AML-193 (cell line): ENCODE data around the gene SLC9B2.

ENCODE experiments used
- DNase-seq, 2 experiments: peaks; one replicate each; lab custom pipeline; 2025; lab: John Stamatoyannopoulos, UW

The SLC9B2 gene, protein sequence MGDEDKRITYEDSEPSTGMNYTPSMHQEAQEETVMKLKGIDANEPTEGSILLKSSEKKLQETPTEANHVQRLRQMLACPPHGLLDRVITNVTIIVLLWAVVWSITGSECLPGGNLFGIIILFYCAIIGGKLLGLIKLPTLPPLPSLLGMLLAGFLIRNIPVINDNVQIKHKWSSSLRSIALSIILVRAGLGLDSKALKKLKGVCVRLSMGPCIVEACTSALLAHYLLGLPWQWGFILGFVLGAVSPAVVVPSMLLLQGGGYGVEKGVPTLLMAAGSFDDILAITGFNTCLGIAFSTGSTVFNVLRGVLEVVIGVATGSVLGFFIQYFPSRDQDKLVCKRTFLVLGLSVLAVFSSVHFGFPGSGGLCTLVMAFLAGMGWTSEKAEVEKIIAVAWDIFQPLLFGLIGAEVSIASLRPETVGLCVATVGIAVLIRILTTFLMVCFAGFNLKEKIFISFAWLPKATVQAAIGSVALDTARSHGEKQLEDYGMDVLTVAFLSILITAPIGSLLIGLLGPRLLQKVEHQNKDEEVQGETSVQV

DNA sequence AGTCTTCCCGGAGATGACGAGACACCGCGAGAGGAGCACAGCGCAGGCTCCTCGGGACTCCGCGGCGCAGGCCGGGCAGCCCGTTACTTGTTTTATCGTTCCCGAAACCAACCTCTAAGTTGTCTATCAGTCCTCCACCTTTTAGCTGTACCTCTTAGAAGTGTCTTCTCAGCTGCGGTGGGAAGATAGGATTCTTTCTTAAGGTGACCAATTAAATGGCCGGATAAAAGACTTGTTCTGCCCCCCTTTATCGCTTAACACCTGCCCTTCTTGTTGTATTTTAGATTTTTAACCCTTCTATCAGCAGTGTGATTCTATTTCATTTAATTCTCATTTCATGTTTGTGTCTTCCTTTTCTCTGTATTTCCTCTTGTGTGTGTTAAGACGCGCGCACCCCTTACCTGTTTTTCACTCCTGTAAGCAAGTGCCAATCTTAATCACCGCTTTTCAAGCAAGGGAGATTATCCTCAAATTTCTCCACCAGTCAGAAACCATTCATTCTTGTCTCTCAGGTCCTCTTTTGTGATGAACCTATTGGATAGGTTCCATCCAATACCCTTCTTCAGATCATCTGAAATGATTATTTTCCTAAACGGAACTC lies at the start of gene SLC9B2:
Gene SLC9B2 (minus strand): TSS at position 15 of the 601 bp plus-strand sequence. CDS start 9,211 bp downstream, outside the sequence.
- peak; percentile 39 to 48 for DNase-seq

DNA sequence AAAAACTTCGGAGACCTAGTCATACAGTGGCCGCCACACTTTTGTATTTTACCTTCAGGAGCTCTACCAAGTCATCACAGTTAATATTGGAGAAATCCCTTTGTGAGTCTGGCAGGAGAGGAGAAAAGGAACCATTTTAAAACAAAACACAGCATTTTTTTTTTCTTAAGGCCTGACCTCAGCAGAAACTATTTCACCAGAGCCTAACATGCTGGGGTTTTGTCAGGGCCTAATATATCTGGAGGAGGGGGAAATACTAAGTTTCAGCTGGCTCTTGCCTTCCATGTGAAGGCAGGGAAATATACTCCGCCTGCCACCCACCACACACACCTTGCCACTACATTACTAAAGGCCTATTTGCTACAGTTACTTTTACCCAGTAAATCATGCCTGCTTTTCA lies 49.6 kb upstream of the SLC9B2 start:
- no peak for DNase-seq

DNA sequence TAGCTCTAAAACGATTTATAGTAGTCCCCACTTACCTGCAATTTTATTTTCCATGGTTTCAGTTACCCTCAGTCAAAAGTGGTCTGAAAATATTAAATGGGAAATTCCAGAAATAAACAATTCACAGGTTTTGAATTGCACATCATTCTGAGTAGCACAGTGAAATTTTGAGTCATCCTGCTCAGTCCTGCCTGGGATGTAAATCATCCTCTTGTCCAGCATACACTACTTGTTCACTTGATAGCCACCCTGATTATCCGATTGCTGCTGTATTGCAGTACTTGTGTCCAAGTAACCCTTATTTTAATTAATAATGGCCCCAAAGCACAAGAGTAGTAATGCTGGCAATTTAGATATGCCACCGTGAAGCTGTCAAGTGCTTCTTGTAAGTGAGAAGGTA lies 46.6 kb upstream of the SLC9B2 start:
- DNase-seq: no peak

DNA sequence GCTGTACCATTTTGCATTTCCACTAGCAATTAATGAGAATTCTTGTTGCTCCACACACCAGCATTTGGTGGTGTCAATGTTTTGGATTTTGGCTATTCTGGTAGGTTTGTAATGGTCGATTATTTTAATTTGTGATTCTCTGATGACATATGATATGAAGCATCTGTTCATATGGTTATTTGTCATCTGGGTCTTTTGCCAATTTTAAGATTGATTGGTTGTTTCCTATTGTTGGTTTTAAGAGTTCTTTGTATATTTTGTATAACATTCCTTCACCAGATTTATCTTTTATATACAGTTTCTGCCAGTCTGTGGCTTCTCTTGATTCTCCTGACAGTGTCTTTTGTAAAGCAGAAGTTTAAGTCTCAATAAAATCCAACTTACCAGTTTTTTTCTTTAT lies 41.6 kb upstream of the SLC9B2 start:
- no peak for DNase-seq

DNA sequence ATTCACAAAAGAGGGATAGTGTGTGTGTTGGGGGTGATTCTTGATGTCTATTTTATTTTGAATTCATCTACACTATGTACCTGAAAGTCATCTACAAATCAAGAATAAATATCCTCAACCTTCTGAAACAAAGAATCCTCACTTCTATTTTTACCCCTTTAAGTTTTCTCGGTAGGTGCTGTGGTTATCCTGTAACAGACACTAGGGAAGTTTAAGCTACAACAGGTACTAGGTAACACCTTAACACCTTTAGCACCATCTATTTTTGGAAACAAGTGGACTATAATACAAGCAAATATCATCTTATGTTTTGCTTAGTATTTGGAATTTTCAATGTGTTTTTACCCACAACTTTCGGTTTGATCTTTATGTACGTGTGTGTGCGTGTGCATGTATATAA lies 35.0 kb upstream of the SLC9B2 start:
- no peak for DNase-seq

DNA sequence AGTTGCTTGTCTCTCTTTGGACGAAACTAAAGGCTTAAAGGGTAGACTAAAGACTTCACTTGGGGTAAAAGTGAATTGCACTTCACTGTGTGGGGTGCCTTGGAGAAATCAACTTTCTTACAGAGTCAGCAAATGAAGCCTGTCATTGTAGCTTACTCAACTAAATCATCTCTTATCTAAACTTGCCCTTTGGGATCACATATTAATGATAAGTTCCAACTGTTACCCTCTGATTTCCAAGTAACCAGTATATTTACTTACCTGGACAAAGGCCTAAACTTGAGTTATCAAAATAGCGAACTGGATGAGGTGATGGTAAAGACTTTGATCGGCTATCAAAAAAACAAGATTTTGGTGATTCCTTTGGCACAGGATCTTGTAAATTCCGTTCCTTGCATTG lies 32.0 kb upstream of the SLC9B2 start:
- no peak for DNase-seq

DNA sequence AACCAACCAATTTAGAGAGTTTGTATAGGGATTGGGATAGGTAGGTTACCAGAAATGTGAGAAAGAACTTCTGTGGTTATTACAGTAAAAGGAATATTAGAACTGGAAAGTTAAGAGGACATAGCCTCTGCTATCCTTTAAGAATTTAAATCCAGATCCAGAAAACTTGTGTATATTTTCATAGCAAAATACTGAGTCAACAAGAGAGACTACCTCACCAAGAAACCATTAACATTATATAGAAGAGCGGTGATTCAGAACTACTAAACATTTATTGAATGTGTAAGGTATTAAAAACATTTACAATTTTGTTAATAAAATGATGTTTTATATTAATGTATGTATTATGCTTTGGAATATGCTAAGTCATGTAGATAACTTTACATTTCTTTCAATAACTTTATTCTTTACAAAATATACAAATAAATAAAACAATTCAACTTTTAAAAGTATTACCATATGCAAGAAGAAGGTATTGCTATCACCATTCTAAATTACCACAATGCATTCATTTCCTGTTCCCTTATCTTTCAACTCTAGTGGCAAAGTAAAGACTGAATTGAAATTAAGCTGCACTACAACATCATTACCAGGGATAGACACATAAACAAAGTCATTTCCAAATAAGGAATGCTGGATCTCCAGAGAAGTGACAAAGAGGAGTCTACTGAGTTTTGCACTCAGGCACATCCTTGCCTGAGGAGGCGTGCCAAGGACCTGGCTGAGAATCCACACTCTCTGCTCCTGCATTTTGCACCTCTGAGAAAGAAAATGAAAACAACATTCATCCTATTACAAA lies 29.2 kb upstream of the SLC9B2 start:
- no peak for DNase-seq

DNA sequence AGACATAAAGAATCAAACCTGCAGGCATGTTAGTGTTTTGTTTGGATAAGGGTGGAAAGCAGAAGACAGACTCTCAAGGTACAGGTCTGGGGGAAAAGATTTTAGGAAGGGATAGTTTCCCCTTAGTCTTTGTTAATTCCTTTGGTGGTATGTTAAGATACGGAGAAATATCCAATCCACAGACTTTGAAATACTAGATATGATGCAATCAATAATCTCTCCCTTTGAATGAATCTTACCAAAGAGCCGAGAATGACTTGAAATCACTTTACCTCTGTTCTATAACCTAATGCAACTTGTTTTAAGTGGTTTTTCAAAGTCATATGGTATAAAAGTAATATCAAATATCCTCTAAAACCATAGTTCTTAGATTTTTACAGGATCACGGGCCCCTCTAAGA lies 28.3 kb upstream of the SLC9B2 start:
- no peak for DNase-seq

DNA sequence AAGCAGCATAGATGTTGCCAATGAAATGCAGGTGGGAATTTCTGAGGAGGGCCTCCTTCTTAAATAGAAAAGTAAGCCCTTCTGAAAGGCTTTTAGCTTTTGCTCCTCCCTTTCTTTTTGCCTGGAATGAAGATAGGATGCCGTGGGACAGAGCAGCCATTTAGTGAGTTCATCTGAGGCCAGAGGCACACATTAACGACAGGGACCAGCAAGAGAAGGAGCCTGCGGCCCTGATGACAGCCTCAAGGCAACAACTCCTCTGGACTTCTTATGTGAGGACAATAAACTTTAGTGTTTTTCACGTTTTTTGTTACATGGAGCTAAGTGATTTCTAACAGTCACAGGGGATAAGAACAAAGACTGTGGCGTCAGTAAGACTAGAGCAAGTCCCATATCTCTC lies 24.1 kb upstream of the SLC9B2 start:
- DNase-seq: no peak

DNA sequence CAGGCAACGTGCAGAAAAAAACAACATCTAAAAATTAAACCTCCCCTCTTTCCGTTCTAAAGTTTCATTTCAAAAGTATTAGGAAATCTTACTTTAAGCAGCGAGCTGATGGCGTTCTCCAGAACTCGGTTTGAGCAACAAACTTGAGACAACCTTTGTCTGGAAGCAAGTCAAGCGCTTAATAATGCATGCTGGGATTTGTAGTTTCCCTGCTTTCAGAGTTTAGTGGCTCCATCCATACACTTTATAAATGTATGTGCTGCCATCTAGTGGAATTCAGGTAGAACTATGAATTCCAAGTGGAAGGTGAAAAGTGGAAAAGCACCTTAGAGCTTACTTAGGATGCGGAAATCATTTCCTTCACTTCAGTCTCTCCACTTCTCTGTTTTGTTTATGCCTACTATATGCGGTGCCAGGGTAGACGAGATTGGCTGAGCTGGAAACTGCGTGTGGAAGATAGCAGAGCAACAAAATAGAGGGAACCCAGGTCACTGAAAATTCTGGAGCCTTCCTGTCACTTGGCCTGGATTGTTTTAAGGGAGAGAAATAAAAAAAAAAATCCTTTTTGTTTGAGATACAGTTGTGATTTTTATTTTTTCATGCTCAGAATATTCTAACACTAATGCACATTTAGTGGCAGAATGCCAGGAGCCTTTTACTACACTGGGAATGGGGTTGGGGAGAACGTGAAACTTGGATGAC lies 23.3 kb upstream of the SLC9B2 start, which contains the start of gene BDH2:
Gene BDH2 (minus strand): TSS at position 144 of the 702 bp plus-strand sequence. CDS start 3,580 bp downstream, outside the sequence.
- DNase-seq: peak; percentile 95 to 97

DNA sequence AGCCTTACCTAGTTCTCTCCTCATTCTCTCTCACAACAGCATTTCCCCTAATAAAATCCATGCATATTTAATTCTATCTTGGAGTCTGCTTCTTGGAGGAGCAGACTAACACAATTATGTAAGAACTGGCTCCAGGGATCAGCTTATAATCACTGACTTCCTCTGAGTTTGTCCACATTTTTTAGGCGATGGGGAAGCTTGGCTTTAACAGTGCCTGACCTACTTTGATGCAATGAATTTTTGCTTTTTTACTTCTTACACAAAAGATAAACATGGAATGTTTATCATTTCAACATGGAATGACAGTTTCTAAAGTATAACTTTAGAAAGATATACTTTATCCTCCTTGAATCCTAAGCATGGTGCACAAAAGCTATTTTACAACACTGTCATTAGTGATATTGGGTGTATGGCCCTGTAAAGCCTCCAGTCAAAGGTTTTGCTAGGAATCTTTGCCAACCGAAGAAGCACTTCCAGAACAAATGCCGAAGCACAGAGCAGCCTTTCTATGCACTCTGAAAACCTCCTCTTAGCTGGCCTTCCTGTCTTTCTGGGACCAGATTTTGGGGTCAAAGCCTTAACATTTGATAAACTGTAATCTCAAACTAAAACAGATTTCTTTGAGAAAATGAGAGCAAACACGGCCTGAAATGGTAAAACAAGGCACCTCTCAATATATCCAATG lies 22.3 kb upstream of the SLC9B2 start:
- DNase-seq: no peak

DNA sequence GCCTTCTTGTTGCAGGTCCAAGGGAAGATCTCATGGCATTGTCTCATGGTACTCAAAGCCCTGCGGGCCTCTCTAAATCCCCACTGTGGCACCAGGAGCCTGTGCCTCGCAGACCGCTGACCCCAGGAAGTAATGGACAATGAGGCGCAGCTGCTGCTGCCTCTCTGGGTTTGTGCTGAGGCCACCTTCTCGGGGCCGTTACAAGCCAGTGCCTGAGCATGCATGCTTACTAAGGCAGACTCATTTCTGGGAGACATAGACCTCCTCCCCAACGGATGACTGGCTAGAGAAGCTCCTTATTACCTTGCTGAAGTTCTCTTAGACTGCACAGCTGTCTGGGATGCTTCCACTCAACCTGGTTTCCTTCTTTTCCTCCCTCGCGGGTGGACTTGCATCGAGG lies 21.8 kb upstream of the SLC9B2 start:
- no peak for DNase-seq

DNA sequence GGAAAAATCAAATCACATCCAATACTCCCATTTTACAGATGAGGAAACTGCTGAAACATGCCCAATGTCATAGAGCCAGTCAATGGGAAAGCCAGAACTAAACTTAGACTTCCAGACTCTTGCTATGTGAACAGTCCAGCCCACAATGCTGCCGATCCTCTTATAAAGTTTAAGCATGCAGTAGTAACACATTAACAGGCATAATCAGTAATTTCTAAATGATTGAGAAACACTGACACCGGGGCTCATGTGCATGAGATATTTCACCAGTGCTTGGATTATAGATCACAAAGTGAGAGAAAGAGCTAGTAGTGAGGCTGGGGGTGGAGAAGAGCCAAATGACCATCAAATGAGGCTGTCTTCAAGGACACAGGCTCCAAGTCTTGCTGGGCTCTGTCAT lies 20.6 kb upstream of the SLC9B2 start:
- no peak for DNase-seq

DNA sequence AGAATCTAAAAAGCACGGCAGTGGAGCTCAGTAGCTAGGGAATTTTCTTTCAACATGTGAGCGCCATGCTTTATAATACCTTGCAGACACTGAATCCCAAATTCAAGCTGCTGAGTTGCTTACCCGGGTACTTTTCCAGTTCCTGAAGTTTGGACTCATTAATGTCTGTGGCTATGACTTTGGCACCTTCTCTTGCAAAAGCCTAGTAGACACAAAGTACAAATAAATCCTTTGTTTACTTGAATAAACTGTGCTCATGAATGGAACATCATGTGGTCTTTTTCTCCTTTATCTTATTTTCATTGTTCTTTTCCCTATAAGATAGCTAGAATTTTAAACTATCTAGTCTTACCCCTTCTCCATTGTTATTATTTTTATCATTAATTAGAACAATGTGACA lies 18.5 kb upstream of the SLC9B2 start:
- no peak for DNase-seq

DNA sequence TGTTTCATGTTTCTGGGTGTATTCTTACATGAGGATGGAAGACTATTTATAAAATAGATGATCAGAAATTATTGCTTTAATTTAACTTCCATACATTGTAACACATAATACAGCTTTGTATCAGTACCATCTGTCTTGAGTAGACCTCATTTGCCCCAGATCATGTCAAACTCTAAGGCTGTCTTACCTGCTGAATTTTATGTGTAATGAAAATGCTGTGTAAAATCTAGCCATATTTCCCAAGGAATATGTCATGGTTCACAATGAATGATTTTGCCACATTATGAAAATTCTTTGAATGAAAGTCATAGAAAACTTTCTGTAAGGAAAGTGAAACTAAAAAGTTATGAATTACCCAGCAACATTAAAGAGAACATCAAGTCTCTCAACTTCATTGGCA lies 15.7 kb upstream of the SLC9B2 start:
- DNase-seq: no peak

DNA sequence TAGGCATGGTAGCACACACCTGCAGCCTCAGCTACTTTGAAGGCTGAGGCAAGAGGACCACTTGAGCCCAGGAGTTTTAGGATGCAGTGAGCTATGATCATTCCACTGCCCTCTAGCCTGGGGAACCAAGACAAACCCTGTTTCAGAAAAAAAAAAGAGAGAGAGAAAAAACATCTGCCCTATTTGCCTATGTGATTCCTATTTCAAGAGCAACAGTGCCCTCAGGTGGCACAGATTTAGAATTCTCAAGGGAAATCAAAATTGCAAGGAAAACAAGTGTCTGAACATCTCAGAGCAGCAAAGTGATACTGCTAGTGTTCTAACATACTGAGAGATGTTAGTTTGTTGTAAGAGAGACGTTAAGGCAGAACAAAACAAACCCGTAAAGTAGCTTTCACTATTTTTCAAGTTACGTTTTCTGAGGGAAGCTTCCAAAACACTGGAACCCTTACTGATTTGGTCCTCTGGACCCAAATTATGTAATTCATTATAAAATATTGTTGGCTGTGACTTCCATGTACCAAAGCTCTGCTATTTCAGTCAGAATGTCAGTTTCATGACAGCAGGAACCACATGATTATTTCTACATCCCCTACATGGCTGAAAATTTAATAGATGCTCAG lies 15.2 kb upstream of the SLC9B2 start:
- peak; percentile 70 for DNase-seq

DNA sequence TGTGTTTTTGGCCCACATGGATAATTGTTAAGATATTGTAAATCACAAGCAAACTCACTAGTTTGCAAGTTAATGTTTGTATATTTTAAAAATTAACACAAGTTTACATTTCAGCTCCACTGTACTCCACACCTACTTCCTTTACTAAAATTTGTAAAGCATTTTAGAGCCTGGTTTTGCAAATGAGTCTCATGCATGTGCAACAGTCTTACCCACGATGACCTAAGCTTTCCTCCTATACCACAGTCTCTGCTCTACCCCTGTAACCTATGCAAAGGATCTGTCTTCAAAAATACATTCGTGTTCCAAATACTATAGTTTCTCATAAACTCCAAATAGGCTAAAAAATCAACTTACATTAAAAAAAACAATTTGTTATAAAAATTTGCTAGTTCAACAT lies 12.9 kb upstream of the SLC9B2 start:
- DNase-seq: peak; percentile 58 to 75

DNA sequence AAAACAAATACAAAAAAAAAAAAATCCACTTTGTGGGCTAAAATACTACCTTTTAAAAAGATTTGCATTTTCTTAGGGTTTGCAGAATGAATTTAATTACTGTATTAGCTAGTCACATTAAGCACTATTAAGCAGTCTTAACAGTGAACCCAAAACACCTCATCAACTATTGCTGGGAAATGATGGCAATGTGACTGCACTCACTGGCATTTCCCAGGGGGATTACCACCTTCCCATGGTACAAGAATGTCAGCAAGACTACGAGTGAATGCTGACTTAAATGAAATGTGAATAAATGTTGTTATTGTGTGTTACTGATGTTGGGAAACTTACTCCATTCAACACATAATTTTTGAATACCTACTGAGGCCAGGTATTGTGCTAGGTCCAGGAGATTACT lies 10.0 kb upstream of the SLC9B2 start:
- DNase-seq: no peak

DNA sequence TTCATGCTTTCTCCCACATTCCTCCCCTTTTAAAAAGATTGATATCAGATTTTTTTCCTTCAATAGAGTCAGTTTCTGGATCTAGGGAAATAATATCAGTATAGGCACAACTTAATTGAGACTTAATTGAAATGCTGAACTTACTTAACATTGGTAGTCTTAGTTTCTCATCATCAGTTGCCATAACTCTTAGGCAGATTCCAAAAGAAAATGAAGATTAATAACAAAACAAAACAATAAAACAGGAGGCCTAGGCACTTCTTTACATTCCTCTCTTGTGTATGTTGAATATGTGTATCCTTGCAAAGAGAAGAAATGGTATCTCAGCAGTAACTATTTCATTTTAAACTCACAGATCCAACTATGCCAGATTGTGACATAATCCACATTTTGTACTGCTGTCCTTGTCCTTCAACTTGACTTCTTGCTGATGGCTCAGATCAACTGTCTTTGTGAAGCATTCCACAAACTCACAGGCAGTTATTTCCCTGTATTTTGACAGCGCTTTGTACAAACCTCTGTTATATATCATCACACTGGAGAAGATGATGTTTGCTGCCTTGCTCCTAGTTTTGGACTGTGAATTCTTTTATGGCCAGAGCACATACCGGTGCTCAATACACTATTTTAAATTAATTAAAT lies 9.1 kb upstream of the SLC9B2 start:
- DNase-seq: no peak

DNA sequence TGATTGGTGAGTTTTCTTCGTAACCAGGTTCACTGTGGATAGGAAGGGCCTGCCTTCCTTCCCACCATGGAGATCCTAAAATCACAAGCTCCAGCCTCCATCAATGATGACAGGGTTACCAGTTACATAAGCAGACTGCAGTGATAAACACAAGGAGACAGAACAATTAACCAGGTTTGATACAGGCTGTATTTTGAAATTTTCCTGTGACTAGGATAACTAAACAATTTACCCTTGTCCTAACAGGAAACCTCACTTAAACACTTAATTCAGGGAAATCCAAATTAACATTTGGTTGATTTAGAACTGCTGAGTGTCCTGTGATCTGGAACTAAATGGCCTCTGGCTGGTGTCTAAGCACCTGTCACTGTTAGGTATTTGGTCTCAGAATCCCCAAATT lies 3.1 kb upstream of the SLC9B2 start:
- no peak for DNase-seq
